HS-5 (cell line): ENCODE measurements around the gene LRP1B.

Source experiments
- DNase-seq: peaks from one replicate; pipeline ENCODE4 v3.0.0-alpha.2; 2012; ENCODE audit warnings: low read depth

LRP1B gene

GRCh38 chr2:141423124-141423523, 707.7 kb downstream of the LRP1B start:
- no peak for DNase-seq

- no peak for DNase-seq
Observed at GRCh38 chr2:141417246-141417797, 713.5 kb downstream of the LRP1B start.

GRCh38 chr2:141411419-141411818, 719.4 kb downstream of the LRP1B start:
- DNase-seq = no peak

GRCh38 chr2:141399270-141399669, 731.5 kb downstream of the LRP1B start:
- DNase-seq = no peak

GRCh38 chr2:141393214-141393545, 737.6 kb downstream of the LRP1B start:
- no peak for DNase-seq

GRCh38 chr2:141392517-141393213, 738.2 kb downstream of the LRP1B start:
- DNase-seq = peak; percentile 64

GRCh38 chr2:141386168-141386567, 744.6 kb downstream of the LRP1B start:
- DNase-seq = no peak

- DNase-seq = peak; percentile 13
Observed at GRCh38 chr2:141384676-141385075, 746.1 kb downstream of the LRP1B start.

- DNase-seq = no peak
Observed at GRCh38 chr2:141381946-141382345, 748.9 kb downstream of the LRP1B start.

GRCh38 chr2:141380008-141380979, 750.5 kb downstream of the LRP1B start:
- no peak for DNase-seq

- DNase-seq = no peak
Observed at GRCh38 chr2:141364821-141365220, 766.0 kb downstream of the LRP1B start.

- DNase-seq = no peak
Observed at GRCh38 chr2:141362311-141362710, 768.5 kb downstream of the LRP1B start.

- DNase-seq = peak; percentile 30
Observed at GRCh38 chr2:141348481-141348880, 782.3 kb downstream of the LRP1B start.

GRCh38 chr2:141341444-141341843, 789.4 kb downstream of the LRP1B start:
- peak; percentile 88 for DNase-seq

GRCh38 chr2:141331127-141331526, 799.7 kb downstream of the LRP1B start:
- peak; percentile 86 for DNase-seq

- peak; percentile 31 for DNase-seq
Observed at GRCh38 chr2:141329964-141330363, 800.9 kb downstream of the LRP1B start.

- DNase-seq = no peak
Observed at GRCh38 chr2:141323571-141323970, 807.2 kb downstream of the LRP1B start.

GRCh38 chr2:141317986-141318385, 812.8 kb downstream of the LRP1B start:
- DNase-seq = no peak

- no peak for DNase-seq
Observed at GRCh38 chr2:141316606-141317005, 814.2 kb downstream of the LRP1B start.

GRCh38 chr2:141316103-141316502, 814.7 kb downstream of the LRP1B start:
- no peak for DNase-seq

GRCh38 chr2:141313972-141314371, 816.8 kb downstream of the LRP1B start:
- no peak for DNase-seq

GRCh38 chr2:141311430-141311829, 819.4 kb downstream of the LRP1B start:
- DNase-seq = no peak

- no peak for DNase-seq
Observed at GRCh38 chr2:141306368-141306767, 824.4 kb downstream of the LRP1B start.
